KMS-11 (cell line): ENCODE results near the gene TSPAN9.

Experiments
- H2AFZ ChIP-seq: fragments of 200-600 bp; sonication (generic); 2 replicates; pipeline ENCODE4 v1.6.1; 2016; ENCODE audit warnings: antibody characterized with exemption, mixed run types, low read depth
- H3K27ac ChIP-seq: fragments of 200-600 bp; sonication (generic); 2 replicates; pipeline ENCODE4 v1.6.1; 2016; ENCODE audit warnings: mild to moderate bottlenecking, mixed run types
- H3K27me3 ChIP-seq: fragments of 200-600 bp; sonication (generic); 2 replicates; pipeline ENCODE4 v1.6.1; 2017; ENCODE audit warnings: mild to moderate bottlenecking, low read depth, mixed run types, moderate library complexity; ENCODE audit not compliant: insufficient read depth
- H3K36me3 ChIP-seq: fragments of 200-600 bp; sonication (generic); 2 replicates; pipeline ENCODE4 v1.6.1; 2017; ENCODE audit warnings: mild to moderate bottlenecking, mixed run types; ENCODE audit not compliant: insufficient read depth
- H3K4me1 ChIP-seq: fragments of 200-600 bp; sonication (generic); 2 replicates; pipeline ENCODE4 v1.6.1; 2016; ENCODE audit warnings: mild to moderate bottlenecking, low read depth, mixed run types; ENCODE audit not compliant: poor library complexity, severe bottlenecking
- H3K4me2 ChIP-seq: fragments of 200-600 bp; sonication (generic); 2 replicates; pipeline ENCODE4 v1.7.0; 2016; ENCODE audit warnings: mild to moderate bottlenecking, mixed run types
- H3K4me3 ChIP-seq: fragments of 200-600 bp; sonication (generic); IDR thresholded peaks from 2 replicates; pipeline ENCODE4 v1.6.1; 2017; ENCODE audit warnings: low read depth, low read length, mixed read lengths; ENCODE audit not compliant: insufficient read depth
- H3K79me2 ChIP-seq: fragments of 200-600 bp; sonication (generic); 2 replicates; pipeline ENCODE4 v1.6.1; 2016; ENCODE audit warnings: low read depth, mixed run types; ENCODE audit not compliant: insufficient read depth
- H3K9ac ChIP-seq: fragments of 200-600 bp; sonication (generic); 2 replicates; pipeline ENCODE4 v1.6.1; 2016; ENCODE audit warnings: mild to moderate bottlenecking, mixed run types
- H4K20me1 ChIP-seq: fragments of 200-600 bp; sonication (generic); 2 replicates; pipeline ENCODE4 v1.6.1; 2016; ENCODE audit warnings: mild to moderate bottlenecking, mixed run types; ENCODE audit not compliant: insufficient read depth
- TF ChIP-seq, protein P1 (sequence below): fragments of 200-600 bp; sonication (generic); conservative IDR thresholded peaks from 2 replicates; pipeline ENCODE4 v1.6.1; 2017; ENCODE audit warnings: low read depth, mild to moderate bottlenecking, antibody characterized with exemption, low read length, moderate library complexity, mixed read lengths

TSPAN9 gene

DNA sequence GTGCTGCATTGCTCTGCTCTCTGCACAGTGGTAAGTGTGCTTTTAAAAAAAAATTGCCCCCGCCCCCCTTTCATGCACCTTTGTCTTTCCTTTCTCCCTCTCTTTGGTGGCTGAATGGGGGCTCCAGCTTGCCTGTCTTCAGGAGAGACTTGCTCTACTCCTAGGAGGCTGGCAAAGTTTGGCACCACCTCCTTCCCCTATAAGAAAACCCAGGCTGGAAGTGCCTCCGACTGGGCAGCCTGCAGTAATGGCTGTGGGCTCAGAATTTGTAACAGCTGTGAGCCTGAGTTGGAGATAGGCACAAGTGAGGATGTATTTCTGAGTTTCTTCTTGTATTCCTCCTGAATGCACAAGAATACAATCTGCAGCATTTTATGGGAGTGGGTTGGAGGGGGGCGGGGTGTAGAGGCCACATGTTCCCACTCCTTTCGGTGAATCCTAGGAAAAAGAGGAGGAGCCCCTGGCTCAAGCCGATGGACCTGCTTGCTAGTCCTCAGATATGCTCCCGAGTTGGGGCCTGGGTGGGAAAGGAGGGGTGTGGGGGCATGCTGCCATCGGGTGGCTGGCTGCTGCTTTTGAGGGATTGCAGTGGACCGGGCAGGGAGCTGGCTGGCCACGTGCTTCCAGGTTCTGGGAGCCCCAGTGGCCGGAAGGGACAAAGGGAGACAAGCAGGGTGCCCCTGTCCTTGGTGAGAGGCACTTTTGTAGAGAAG is 124.3 kb downstream of the TSPAN9 start:
- no peaks in the 10 kb centered on the region for H3K27me3 ChIP-seq
- no peaks in the 10 kb centered on the region for H3K36me3 ChIP-seq
- H3K9ac ChIP-seq = no peak overlapping the region
- no peak overlapping the region for H3K4me2 ChIP-seq
- no peaks in the 10 kb centered on the region for H3K4me1 ChIP-seq
- TF ChIP-seq, protein P1, sequence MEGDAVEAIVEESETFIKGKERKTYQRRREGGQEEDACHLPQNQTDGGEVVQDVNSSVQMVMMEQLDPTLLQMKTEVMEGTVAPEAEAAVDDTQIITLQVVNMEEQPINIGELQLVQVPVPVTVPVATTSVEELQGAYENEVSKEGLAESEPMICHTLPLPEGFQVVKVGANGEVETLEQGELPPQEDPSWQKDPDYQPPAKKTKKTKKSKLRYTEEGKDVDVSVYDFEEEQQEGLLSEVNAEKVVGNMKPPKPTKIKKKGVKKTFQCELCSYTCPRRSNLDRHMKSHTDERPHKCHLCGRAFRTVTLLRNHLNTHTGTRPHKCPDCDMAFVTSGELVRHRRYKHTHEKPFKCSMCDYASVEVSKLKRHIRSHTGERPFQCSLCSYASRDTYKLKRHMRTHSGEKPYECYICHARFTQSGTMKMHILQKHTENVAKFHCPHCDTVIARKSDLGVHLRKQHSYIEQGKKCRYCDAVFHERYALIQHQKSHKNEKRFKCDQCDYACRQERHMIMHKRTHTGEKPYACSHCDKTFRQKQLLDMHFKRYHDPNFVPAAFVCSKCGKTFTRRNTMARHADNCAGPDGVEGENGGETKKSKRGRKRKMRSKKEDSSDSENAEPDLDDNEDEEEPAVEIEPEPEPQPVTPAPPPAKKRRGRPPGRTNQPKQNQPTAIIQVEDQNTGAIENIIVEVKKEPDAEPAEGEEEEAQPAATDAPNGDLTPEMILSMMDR = no peak
- H2AFZ ChIP-seq = no peak overlapping the region
- no peaks in the 10 kb centered on the region for H4K20me1 ChIP-seq
- no peak overlapping the region for H3K27ac ChIP-seq
- no peak overlapping the region for H3K4me3 ChIP-seq
- H3K79me2 ChIP-seq = no peaks in the 10 kb centered on the region

DNA sequence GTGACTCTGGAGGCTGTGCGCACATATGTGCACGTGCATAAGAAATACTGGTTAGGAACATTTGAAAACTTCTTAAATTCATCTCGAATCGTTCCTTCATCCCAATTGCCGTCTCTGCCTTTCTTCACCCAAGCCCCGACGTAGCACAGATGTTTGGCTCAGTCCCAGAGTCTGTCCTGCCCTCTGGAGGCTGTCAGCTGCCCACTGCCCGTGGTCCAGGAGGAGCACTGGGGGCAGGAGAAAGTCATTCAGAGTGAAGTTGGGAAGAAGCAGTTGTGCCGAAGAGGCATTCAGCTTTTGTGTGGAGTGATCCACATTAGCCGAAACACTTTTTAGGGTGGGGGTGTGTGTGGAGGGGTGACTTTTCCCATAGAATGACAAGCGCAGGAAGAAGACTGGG is 124.9 kb downstream of the TSPAN9 start:
- Histone ChIP-seq H3K4me1 (no peaks in the 10 kb centered on the region), H3K4me2 (no peak overlapping the region), H2AFZ (no peak overlapping the region), H3K27me3 (no peaks in the 10 kb centered on the region), H3K79me2 (no peaks in the 10 kb centered on the region), H4K20me1 (no peaks in the 10 kb centered on the region), H3K9ac (no peak overlapping the region), H3K36me3 (no peaks in the 10 kb centered on the region), H3K4me3 (no peak overlapping the region), H3K27ac (no peak overlapping the region)
- TF ChIP-seq, protein P1 = no peak

DNA sequence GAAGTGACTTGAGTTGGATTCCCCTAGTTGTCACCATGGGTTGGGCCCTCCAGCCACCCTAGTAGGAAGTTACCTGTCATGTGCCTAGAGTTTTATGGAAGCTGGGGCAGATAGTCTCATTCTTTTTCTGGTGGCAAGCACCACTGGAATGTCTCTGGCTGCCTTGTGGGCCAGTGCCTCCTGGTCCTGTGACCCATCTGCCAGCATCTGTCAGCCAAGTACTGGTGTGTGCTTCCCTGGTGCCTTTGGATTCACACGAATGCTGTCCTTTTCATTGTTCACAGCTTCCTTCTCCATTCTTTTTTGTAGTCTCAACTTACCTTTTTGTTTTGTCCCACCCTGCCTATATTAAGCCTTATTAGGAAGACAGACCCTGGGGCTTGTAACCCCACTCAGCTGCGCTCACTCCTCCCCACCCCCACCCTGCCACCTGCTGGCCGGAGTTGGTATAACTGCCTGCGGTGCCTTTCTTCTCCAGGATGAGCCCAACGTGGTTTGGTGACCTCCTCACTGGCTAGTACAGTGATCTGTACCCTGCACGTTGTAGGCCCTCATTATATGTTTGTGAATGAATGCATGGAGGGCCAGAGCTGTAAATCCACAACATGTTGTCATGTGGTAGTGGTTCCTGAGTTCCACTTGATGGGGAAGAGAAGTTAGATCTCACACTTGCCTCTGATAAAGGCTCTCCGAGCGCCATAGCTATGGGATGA is 125.7 kb downstream of the TSPAN9 start:
- Histone ChIP-seq H3K9ac (no peak overlapping the region), H3K4me1 (no peaks in the 10 kb centered on the region), H3K36me3 (no peaks in the 10 kb centered on the region), H2AFZ (no peak overlapping the region), H3K79me2 (no peaks in the 10 kb centered on the region), H3K27ac (no peak overlapping the region), H4K20me1 (no peaks in the 10 kb centered on the region), H3K4me3 (no peak overlapping the region), H3K27me3 (no peaks in the 10 kb centered on the region), H3K4me2 (no peak overlapping the region)
- TF ChIP-seq, protein P1 = peak; percentile 96

DNA sequence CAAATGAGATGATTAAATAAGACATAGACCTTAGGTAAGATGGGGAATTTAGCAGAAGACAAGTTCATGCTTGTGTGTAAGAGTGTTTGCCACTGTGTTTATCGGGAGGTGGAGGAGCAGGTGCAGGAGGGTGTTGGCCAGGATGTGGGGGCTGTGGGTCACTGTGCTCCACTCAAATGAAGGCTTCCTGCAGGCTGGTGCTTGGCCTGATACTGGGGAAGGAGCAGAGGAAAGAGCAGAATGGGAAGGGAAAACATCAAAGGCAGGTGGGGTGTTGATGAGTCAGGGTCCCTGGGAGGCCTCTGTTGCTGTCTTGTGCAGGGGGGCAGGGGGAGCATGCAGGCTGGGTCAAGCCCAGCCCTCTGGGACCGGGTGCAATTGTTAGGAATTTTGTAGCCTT is 126.5 kb downstream of the TSPAN9 start:
- Histone ChIP-seq H3K4me2 (no peak overlapping the region), H3K9ac (no peak overlapping the region), H3K4me3 (no peak overlapping the region), H2AFZ (no peak overlapping the region), H3K79me2 (no peaks in the 10 kb centered on the region), H3K4me1 (no peaks in the 10 kb centered on the region), H4K20me1 (no peaks in the 10 kb centered on the region), H3K27ac (no peak overlapping the region), H3K27me3 (no peaks in the 10 kb centered on the region), H3K36me3 (no peaks in the 10 kb centered on the region)
- TF ChIP-seq, protein P1 = no peak
